HepG2 (cell line): ENCODE data around the gene RAB6B. TPM values are rescaled to one million over a fixed set of nuclear protein-coding genes. Genes with fewer than 3 reads are reported as not detected.
A peak's percentile ranks its signal among the peaks of the same experiment; 100 is the strongest.

ENCODE experiments used
- ARID2 ChIP-seq: sonication (generic); formaldehyde crosslinking; IDR thresholded peaks from 2 replicates; pipeline ENCODE4 v1.8.1; 2022; ENCODE audit warnings: mild to moderate bottlenecking, missing genetic modification reagents, borderline replicate concordance
- CREB3 ChIP-seq: sonication (generic); formaldehyde crosslinking; IDR thresholded peaks from 2 replicates; pipeline ENCODE4 v1.5.0; 2020; ENCODE audit warnings: missing genetic modification reagents
- DNMT1 ChIP-seq: sonication (generic); formaldehyde crosslinking; IDR thresholded peaks from 2 replicates; pipeline ENCODE4 v1.5.1; 2020; ENCODE audit warnings: mild to moderate bottlenecking, missing genetic modification reagents
- GFI1 ChIP-seq: sonication (generic); formaldehyde crosslinking; IDR thresholded peaks from 2 replicates; pipeline ENCODE4 v1.5.0; 2020; ENCODE audit warnings: missing genetic modification reagents, mild to moderate bottlenecking, borderline replicate concordance
- PAF1 ChIP-seq: IDR thresholded peaks from 2 replicates; pipeline ENCODE4 v1.6.1; 2016; ENCODE audit warnings: missing genetic modification reagents, missing compliant biosample characterization
- PRMT3 ChIP-seq: sonication (generic); formaldehyde crosslinking; IDR thresholded peaks from 2 replicates; pipeline ENCODE4 v1.8.1; 2022; ENCODE audit warnings: low read depth, mild to moderate bottlenecking, moderate library complexity, missing genetic modification reagents, borderline replicate concordance
- REL ChIP-seq: sonication (generic); formaldehyde crosslinking; conservative IDR thresholded peaks from 2 replicates; pipeline ENCODE4 v1.8.0; 2022; ENCODE audit warnings: mild to moderate bottlenecking, missing genetic modification reagents, moderate library complexity
- SAFB2 ChIP-seq: sonication (generic); formaldehyde crosslinking; IDR thresholded peaks from 2 replicates; pipeline ENCODE4 v1.5.1; 2020; ENCODE audit warnings: missing genetic modification reagents, low read depth, mild to moderate bottlenecking, borderline replicate concordance
- SCMH1 ChIP-seq: sonication (generic); formaldehyde crosslinking; IDR thresholded peaks from 2 replicates; pipeline ENCODE4 v1.9.0; 2021; ENCODE audit warnings: missing genetic modification reagents, mild to moderate bottlenecking, borderline replicate concordance
- ZNF232 ChIP-seq: sonication (generic); formaldehyde crosslinking; IDR thresholded peaks from 2 replicates; pipeline ENCODE4 v1.4.0; 2020; ENCODE audit warnings: missing genetic modification reagents, borderline replicate concordance
- ZNF256 ChIP-seq: sonication (generic); formaldehyde crosslinking; conservative IDR thresholded peaks from 2 replicates; pipeline ENCODE4 v1.4.0; 2020; ENCODE audit warnings: missing genetic modification reagents
- ZNF280B ChIP-seq: sonication (generic); formaldehyde crosslinking; IDR thresholded peaks from 2 replicates; pipeline ENCODE4 v1.5.0; 2020; ENCODE audit warnings: missing genetic modification reagents, mild to moderate bottlenecking, borderline replicate concordance
- ZNF292 ChIP-seq: sonication (generic); formaldehyde crosslinking; IDR thresholded peaks from 2 replicates; pipeline ENCODE4 v1.8.1; 2022; ENCODE audit warnings: mild to moderate bottlenecking, low read depth, missing genetic modification reagents, borderline replicate concordance
- ZNF354B ChIP-seq: sonication (generic); formaldehyde crosslinking; IDR thresholded peaks from 2 replicates; pipeline ENCODE4 v1.8.0; 2022; ENCODE audit warnings: mild to moderate bottlenecking, missing genetic modification reagents
- polyA plus RNA-seq, 8 experiments: library from polyadenylated mRNA; depleted of rRNA in 3 of 8; stranded (reverse) in 7 of 8; unstranded in 1 of 8; fragments of >200 nt; fragmentation: Illumina TruSeq in 4 of 8; extraction: Trizol in 4 of 8; gene quantifications; 2 replicates each; pipeline versions ENCODE4 v1.2.1 to v1.2.3, GENCODE V29; 2011 to 2016; ENCODE audit warnings: low read depth in 4 of 8, missing spikeins in 1 of 8, mixed read lengths in 1 of 8; ENCODE audit not compliant: insufficient read depth in 1 of 8
- total RNA-seq, 5 experiments: library from RNA; depleted of rRNA; stranded (reverse); fragments of >200 nt; fragmentation: Illumina TruSeq; extraction: Trizol; gene quantifications; 2 replicates each; pipeline ENCODE4 v1.2.3, GENCODE V29; 2016; ENCODE audit warnings: low read depth in 1 of 5
- TF ChIP-seq, protein P1 (sequence below): IDR thresholded peaks from 2 replicates; pipeline ENCODE4 v1.6.1; 2012; ENCODE audit warnings: low read length, improper control_type of control experiment
- TF ChIP-seq, protein P2 (sequence below): sonication (generic); formaldehyde crosslinking; IDR thresholded peaks from 2 replicates; pipeline ENCODE4 v1.4.0; 2020; ENCODE audit warnings: mild to moderate bottlenecking, missing genetic modification reagents
- TF ChIP-seq, protein P3 (sequence below): sonication (generic); formaldehyde crosslinking; IDR thresholded peaks from 2 replicates; pipeline ENCODE4 v1.5.1; 2020; ENCODE audit warnings: missing genetic modification reagents, mild to moderate bottlenecking, borderline replicate concordance
- TF ChIP-seq, protein P4 (sequence below): sonication (generic); formaldehyde crosslinking; conservative IDR thresholded peaks from 2 replicates; pipeline ENCODE4 v1.4.0; 2020; ENCODE audit warnings: missing genetic modification reagents

Gene RAB6B
- total and polyA plus RNA-seq, 2 of the 13 experiments (the other 11 are each of a cell fraction or from before 2014, with no cell fraction given), result 0.16 TPM; not detected in 1

DNA sequence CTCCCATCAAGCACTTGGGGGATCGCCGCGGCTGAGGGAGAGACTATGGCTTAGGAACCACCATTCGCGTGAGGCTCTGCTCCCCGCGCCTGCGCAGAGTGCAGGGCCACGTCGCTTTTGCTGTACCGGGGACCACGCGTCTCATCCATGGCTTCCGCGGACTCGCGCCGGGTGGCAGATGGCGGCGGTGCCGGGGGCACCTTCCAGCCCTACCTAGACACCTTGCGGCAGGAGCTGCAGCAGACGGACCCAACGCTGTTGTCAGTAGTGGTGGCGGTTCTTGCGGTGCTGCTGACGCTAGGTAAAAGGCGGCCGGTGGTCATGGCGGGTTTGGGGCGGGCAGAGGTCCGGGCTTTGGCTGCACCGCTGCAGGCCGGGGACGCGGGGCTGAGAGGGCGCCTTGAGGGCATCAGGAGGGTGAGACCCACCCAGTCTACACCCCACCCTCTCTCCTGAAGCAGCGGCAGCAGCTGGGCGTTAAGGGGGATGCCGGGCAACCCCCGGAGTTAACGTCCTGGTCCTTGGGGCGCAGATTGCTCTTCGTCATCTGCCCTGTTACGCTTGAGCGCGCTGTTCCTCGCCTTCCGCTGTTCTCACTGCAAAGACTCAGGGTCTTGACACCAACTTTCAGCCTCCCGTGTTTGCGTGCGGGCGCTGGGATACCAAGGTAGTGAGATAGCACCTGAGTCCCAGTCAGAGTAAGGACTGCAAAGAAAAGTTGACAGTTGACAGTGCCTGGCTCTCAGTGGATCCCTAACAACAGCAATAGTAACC, 89.8 kb downstream of the RAB6B start, which contains the start of gene SRPRB (continued):
- TF ChIP-seq SCMH1 (CRISPR knock-in tag), result no peak
- TF ChIP-seq PRMT3 (CRISPR knock-in tag), result no peak
- TF ChIP-seq GFI1 (CRISPR knock-in tag), result peak; percentile 58; the same call in 1 of the 2 replicates
- no peak for TF ChIP-seq ZNF256 (CRISPR knock-in tag)
- TF ChIP-seq PAF1 (CRISPR knock-in tag), result no peak
- TF ChIP-seq ZNF292 (CRISPR knock-in tag), result peak; percentile 66
- no peak; the same call in 1 of the 2 replicates for TF ChIP-seq ZNF354B (CRISPR knock-in tag)
- peak; percentile 65; the same call in 1 of the 2 replicates for TF ChIP-seq CREB3
- TF ChIP-seq, protein P1, sequence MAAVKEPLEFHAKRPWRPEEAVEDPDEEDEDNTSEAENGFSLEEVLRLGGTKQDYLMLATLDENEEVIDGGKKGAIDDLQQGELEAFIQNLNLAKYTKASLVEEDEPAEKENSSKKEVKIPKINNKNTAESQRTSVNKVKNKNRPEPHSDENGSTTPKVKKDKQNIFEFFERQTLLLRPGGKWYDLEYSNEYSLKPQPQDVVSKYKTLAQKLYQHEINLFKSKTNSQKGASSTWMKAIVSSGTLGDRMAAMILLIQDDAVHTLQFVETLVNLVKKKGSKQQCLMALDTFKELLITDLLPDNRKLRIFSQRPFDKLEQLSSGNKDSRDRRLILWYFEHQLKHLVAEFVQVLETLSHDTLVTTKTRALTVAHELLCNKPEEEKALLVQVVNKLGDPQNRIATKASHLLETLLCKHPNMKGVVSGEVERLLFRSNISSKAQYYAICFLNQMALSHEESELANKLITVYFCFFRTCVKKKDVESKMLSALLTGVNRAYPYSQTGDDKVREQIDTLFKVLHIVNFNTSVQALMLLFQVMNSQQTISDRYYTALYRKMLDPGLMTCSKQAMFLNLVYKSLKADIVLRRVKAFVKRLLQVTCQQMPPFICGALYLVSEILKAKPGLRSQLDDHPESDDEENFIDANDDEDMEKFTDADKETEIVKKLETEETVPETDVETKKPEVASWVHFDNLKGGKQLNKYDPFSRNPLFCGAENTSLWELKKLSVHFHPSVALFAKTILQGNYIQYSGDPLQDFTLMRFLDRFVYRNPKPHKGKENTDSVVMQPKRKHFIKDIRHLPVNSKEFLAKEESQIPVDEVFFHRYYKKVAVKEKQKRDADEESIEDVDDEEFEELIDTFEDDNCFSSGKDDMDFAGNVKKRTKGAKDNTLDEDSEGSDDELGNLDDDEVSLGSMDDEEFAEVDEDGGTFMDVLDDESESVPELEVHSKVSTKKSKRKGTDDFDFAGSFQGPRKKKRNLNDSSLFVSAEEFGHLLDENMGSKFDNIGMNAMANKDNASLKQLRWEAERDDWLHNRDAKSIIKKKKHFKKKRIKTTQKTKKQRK, result no peak
- peak; percentile 88; the same call in 1 of the 2 replicates for TF ChIP-seq ZNF280B (CRISPR knock-in tag)
- TF ChIP-seq, protein P2, sequence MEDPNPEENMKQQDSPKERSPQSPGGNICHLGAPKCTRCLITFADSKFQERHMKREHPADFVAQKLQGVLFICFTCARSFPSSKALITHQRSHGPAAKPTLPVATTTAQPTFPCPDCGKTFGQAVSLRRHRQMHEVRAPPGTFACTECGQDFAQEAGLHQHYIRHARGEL, result no peak
- TF ChIP-seq REL (CRISPR knock-in tag), result no peak; the same call in 1 of the 2 replicates
- TF ChIP-seq DNMT1 (CRISPR knock-in tag), result no peak
- no peak for TF ChIP-seq ARID2 (CRISPR knock-in tag)
- TF ChIP-seq ZNF232 (CRISPR knock-in tag), result peak; percentile 78
- no peak; the same call in 1 of the 2 replicates for TF ChIP-seq SAFB2 (CRISPR knock-in tag)
- TF ChIP-seq, protein P3, sequence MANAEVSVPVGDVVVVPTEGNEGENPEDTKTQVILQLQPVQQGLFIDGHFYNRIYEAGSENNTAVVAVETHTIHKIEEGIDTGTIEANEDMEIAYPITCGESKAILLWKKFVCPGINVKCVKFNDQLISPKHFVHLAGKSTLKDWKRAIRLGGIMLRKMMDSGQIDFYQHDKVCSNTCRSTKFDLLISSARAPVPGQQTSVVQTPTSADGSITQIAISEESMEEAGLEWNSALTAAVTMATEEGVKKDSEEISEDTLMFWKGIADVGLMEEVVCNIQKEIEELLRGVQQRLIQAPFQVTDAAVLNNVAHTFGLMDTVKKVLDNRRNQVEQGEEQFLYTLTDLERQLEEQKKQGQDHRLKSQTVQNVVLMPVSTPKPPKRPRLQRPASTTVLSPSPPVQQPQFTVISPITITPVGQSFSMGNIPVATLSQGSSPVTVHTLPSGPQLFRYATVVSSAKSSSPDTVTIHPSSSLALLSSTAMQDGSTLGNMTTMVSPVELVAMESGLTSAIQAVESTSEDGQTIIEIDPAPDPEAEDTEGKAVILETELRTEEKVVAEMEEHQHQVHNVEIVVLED (CRISPR knock-in tag), result peak; percentile 83; the same call in 1 of the 2 replicates
- TF ChIP-seq, protein P4, sequence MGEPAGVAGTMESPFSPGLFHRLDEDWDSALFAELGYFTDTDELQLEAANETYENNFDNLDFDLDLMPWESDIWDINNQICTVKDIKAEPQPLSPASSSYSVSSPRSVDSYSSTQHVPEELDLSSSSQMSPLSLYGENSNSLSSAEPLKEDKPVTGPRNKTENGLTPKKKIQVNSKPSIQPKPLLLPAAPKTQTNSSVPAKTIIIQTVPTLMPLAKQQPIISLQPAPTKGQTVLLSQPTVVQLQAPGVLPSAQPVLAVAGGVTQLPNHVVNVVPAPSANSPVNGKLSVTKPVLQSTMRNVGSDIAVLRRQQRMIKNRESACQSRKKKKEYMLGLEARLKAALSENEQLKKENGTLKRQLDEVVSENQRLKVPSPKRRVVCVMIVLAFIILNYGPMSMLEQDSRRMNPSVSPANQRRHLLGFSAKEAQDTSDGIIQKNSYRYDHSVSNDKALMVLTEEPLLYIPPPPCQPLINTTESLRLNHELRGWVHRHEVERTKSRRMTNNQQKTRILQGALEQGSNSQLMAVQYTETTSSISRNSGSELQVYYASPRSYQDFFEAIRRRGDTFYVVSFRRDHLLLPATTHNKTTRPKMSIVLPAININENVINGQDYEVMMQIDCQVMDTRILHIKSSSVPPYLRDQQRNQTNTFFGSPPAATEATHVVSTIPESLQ (CRISPR knock-in tag), result no peak
